Subcutaneous adipose tissue (tissue), 4 donors: ENCODE results near the gene CNIH2. TPM values are rescaled to one million over a fixed set of nuclear protein-coding genes. Genes with fewer than 3 reads are reported as not detected.

Source experiments
- total RNA-seq, 4 donors: library from RNA; depleted of rRNA; stranded (reverse); fragments of >200 nt; gene quantifications; one replicate each; pipeline ENCODE4 v1.1.0, GENCODE V29; 2016
- TF ChIP-seq, protein P1 (sequence below): fragments of 450-650 bp; IDR thresholded peaks from one replicate; pipeline ENCODE4 v1.5.1; 2016; ENCODE audit warnings: low read depth, mild to moderate bottlenecking, control low read depth, antibody characterized with exemption, moderate library complexity

CNIH2 gene
- total RNA-seq, 4 donors from 2014 or later = not detected

DNA sequence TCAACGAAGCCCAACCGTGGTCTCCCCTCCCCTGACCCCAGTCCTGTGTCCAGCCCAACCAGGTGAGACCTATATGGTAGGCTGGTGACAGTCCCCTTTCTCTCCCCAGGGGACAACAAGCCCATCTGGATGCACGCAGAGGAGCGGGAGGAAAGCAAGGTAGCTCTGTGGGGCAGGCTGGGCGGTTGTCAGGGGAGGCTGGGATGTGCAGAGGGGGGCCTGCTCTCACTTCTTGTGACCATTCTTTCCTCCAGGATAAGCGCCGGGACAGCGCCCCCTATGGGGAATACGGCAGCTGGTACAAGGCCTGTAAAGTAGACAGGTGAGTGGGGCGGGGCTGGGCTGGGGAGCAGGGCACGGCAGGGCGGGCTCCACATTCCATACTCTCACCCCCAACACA is 13.1 kb upstream of the CNIH2 start:
- TF ChIP-seq, protein P1, sequence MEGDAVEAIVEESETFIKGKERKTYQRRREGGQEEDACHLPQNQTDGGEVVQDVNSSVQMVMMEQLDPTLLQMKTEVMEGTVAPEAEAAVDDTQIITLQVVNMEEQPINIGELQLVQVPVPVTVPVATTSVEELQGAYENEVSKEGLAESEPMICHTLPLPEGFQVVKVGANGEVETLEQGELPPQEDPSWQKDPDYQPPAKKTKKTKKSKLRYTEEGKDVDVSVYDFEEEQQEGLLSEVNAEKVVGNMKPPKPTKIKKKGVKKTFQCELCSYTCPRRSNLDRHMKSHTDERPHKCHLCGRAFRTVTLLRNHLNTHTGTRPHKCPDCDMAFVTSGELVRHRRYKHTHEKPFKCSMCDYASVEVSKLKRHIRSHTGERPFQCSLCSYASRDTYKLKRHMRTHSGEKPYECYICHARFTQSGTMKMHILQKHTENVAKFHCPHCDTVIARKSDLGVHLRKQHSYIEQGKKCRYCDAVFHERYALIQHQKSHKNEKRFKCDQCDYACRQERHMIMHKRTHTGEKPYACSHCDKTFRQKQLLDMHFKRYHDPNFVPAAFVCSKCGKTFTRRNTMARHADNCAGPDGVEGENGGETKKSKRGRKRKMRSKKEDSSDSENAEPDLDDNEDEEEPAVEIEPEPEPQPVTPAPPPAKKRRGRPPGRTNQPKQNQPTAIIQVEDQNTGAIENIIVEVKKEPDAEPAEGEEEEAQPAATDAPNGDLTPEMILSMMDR = no peak

DNA sequence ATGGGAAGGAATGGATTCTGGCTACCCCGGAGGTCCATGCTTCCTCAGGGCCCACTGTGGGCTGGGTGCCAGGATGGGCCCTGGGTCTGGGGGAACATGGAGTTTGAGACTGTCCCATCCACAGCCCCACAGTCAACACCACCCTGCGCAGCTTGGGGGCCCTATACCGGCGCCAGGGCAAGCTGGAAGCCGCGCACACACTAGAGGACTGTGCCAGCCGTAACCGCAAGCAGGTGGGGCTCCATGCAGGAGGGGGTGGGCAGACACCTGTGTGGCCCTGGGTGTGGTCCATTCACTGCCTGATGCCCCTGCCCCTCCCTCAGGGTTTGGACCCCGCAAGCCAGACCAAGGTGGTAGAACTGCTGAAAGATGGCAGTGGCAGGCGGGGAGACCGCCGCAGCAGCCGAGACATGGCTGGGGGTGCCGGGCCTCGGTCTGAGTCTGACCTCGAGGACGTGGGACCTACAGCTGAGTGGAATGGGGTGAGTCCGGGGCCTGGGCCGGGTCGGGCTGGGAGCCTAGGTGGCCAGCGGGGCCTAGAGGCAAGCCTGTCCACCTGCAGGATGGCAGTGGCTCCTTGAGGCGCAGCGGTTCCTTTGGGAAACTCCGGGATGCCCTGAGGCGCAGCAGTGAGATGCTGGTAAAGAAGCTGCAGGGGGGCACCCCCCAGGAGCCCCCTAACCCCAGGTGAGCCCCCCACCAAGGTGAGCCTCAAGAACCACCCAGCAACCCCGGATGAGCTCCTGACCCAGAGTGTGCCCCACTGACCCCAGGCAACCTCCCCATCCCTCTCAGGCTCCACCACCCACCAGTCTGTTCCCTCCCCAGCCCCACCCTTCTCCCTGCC is 12.2 kb upstream of the CNIH2 start:
- TF ChIP-seq, protein P1 = no peak

DNA sequence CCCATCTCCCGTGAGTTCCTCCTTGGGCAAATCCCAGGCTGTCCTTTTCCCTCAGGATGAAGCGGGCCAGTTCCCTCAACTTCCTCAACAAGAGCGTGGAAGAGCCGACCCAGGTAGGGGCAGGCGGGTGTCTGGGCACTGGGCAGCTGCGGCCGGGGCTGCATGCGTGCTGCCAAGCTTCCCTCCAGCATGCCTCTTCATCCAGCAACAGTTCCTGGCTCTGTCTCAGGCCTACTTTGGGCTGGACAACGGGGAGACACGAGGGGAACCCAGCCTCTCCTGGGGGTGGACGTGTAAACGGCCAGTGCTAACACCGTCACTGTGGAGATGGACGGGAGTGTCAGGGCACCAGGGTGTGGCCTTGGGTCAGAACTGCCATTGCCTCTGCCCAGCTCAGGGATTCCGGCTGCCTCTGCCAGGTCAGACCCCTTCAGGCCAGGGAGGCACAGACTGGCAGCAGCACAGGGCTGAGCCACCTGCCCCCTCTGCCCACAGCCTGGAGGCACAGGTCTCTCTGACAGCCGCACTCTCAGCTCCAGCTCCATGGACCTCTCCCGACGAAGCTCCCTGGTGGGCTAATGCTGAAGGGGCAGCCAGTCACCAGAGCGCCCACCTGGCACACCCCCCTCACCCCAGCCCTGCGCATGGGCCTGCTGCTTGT is 11.5 kb upstream of the CNIH2 start:
- TF ChIP-seq, protein P1 = no peak

DNA sequence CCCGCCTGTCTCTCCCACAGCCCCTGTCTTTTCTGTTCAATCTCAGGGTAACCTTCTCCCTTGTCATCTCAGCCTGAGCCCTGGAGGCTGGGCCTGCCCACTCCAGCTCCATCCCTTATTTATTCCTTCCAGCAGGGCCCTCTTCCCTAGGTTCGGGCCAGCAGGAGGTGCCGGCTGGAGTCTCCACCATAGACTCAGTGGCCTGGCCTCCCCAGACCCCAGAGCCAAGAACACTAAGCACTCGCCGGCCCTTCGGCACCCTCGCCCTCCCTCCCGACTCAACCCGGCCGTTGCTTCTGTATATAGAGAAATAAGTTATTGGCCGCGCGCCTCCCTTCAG is 11.0 kb upstream of the CNIH2 start:
- TF ChIP-seq, protein P1 = no peak

DNA sequence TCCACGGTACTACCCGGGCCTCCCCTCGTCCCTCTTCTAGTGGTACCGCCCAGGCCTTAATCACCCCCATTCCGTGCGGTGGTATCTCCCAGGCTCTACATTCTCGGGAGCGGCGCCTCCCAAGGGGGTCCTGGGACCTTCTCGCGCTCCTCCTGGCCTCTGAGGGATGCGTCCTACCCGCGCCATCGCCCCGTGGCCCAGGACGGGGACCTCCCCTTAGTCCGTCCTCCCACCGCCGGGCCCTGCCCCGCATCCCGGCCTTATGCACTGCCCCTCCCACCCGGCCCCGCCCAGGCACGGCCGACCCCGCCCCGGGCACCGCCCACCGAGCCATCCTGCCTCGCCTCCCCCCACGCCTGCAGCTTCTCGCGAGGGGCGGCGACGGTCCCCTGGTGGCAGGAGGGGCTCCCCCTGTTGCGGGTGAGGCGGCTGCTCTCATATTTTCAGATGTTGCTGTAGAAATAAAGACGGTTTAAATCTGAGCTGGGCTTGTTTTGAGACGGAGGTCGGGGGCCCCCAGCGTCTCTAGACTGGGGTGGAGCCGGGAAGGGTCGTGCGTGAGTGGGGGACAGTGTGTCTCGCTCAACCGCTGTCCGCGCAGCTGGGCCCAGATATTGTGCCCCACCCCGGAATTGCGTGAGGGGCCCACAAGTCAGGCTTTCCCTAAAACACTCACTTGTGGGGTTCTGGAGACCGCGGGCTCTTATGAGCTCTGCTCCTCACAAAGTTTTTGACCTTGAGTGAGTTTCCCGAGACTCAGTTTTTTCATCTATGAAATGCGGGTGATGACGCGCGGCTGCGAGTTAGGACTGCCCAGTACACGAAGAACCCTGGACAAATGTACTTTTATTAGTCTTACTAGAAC is 10.4 kb upstream of the CNIH2 start:
- TF ChIP-seq, protein P1 = no peak

DNA sequence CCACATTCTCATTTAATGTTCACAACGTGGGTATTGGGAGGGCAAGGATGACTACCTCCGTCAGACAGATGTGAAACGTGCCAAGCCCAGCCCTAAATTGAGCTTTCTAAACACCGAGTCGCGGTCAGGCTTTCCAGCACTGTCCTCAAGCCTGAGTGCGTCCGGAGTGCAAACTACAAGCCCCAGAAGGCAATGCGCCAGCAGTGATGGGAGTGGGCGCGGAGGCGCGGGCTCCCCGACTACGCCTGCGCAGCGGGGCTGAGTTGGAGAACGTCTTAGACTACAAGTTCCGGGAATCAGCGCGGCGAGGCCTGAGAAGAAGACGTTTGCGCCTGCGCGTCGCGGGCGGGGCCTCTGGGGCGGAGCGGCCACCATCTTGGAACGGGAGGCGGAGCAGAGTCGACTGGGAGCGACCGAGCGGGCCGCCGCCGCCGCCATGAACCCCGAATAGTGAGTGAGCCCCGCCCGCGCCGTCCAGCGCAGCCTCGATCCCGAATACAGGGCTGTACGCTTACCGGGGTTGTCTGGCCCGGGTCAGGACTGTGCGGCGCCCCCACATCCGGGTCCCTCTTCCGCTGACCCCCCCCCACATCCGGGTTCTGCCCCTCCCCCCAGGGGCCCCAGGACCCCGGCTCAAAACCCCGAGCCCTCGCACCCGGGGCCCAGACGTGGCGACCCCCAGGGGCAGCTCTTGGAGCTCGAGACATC is 9.6 kb upstream of the CNIH2 start, which contains the start of gene RAB1B:
RAB1B (plus strand) TSS at position 396 of the 708 bp plus-strand sequence; CDS start at position 437, 41 bp downstream.
- TF ChIP-seq, protein P1 = no peak
